ENCODE results near the gene JADE2.

Gene JADE2

DNA sequence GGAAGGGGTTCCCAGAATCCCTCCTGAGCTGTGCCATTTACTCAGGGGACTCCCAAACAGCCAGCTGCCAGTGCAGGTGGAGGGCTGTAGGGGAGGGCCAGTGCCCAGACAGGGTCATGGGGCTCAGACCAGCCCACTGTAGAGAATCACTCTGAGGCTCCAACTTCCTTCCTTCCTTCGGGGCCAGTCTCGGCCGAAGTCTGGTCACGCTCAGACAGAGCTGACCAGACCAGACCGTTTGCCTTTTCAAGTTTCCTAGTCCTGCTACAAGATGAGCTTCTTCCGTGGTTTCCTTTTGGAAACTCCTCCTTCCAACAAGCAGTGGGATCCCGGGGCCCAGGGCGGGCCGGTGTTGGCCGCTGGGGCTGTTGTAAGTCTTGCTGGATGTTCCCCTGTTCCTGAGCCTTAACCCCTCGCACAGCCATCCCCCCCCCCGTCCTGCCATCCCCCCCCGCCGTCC is 54.6 kb downstream of the JADE2 start:
- no peak overlapping the region for H3K4me3 ChIP-seq (ENCODE audit: low read depth, low read length)
- DNase-seq (ENCODE audit: low read depth): no peak
- TF ChIP-seq, protein P1, sequence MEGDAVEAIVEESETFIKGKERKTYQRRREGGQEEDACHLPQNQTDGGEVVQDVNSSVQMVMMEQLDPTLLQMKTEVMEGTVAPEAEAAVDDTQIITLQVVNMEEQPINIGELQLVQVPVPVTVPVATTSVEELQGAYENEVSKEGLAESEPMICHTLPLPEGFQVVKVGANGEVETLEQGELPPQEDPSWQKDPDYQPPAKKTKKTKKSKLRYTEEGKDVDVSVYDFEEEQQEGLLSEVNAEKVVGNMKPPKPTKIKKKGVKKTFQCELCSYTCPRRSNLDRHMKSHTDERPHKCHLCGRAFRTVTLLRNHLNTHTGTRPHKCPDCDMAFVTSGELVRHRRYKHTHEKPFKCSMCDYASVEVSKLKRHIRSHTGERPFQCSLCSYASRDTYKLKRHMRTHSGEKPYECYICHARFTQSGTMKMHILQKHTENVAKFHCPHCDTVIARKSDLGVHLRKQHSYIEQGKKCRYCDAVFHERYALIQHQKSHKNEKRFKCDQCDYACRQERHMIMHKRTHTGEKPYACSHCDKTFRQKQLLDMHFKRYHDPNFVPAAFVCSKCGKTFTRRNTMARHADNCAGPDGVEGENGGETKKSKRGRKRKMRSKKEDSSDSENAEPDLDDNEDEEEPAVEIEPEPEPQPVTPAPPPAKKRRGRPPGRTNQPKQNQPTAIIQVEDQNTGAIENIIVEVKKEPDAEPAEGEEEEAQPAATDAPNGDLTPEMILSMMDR (IDR thresholded peaks at IDR 0.05; ENCODE audit: low read depth, low read length): no peak

DNA sequence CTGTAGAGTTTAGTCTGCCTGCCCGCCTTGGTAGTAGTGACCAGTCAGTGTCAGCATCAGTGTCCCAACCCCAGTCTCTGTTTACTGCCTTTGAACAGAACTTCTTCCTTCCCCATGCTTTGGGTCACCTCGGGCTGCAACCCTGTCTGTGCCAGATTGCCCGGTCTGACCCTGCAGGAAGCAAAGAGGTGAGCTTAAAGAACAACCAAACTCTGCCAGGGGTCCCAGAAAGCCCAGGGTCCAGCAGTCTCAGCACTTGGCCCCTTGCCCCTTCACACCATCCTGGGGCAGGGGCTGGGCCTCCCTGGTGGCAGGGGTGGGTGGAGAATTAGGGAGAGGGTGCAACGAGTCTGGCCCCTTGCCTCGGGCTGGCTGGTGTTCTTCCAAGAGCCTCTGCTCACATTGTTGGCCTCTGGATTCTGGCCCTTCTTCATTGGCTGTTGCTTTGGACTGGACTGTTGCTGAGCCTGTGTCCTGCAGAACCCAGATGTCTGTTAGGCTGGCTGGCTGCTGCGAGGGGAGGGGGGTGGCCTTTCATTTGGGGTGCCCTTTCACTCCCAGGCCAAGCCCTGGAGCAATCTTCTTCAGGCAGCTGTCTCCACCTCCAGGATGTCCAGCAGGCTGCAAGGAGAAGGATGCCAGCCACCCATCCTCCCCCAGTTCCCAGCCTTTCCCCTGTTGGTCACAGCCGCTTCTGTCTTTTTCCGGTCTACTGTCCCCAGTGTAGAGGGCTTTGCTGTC is 55.9 kb downstream of the JADE2 start:
- no peak for DNase-seq (ENCODE audit: low read depth)
- TF ChIP-seq, protein P1 (IDR thresholded peaks at IDR 0.05; ENCODE audit: low read depth, low read length): no peak
- TF ChIP-seq MYC (IDR thresholded peaks at IDR 0.05; ENCODE audit: low read depth, low read length) (no peak), POLR2A (IDR thresholded peaks at IDR 0.05; ENCODE audit: extremely low read depth, insufficient read length) (no peak)
- TF ChIP-seq, protein P2, sequence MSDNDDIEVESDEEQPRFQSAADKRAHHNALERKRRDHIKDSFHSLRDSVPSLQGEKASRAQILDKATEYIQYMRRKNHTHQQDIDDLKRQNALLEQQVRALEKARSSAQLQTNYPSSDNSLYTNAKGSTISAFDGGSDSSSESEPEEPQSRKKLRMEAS (IDR thresholded peaks at IDR 0.05; ENCODE audit: low read depth, low read length): no peak
- no peak overlapping the region for H3K4me3 ChIP-seq (ENCODE audit: low read depth, low read length)

DNA sequence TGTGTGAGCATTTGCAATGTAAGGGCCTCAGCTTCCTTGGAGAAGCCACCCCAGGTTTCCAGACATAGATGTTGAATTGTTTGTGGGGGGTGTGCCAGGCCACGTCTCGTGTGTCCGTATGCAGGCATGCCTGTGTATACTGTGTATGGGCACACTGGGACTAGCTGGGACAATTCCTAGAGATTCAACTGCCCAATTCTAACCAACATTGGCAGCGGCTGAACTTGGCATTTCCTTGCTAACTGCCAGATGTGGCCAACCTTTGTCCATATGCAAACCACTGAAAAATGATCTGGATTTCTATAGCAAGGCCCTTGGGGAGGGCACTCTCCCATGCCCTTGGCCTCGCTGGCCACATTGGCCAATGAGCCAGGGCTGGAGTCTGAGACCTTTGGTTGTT is 56.8 kb downstream of the JADE2 start:
- H3K4me3 ChIP-seq (ENCODE audit: low read depth, low read length): no peak overlapping the region
- TF ChIP-seq, protein P1 (IDR thresholded peaks at IDR 0.05; ENCODE audit: low read depth, low read length): no peak
- TF ChIP-seq, protein P2 (IDR thresholded peaks at IDR 0.05; ENCODE audit: low read depth, low read length): no peak
- TF ChIP-seq POLR2A (IDR thresholded peaks at IDR 0.05; ENCODE audit: extremely low read depth, insufficient read length) (no peak), MYC (IDR thresholded peaks at IDR 0.05; ENCODE audit: low read depth, low read length) (no peak)
- no peak for DNase-seq (ENCODE audit: low read depth)

DNA sequence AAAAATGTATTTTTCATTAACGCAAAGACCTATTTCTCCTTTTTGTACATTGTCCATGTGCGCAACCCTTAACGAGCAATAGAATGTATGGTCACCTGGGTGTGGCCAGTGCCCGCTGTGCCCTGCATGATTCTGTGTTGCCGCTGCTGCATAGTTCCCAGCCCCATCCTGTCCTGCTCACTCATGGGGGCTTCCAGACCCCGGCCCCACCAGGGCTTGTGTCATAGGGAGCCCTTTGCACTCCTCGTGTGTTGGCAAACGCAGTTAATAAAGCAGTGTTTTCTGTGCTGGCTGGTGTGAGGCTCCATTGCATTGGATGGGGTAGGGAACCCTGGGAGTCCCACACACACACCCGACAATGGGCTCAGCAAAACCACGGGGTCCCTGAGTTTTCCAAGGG is 57.5 kb downstream of the JADE2 start:
- no peak for DNase-seq (ENCODE audit: low read depth)
- no peak for TF ChIP-seq MYC (IDR thresholded peaks at IDR 0.05; ENCODE audit: low read depth, low read length)
- TF ChIP-seq, protein P1 (IDR thresholded peaks at IDR 0.05; ENCODE audit: low read depth, low read length): no peak
- TF ChIP-seq, protein P2 (IDR thresholded peaks at IDR 0.05; ENCODE audit: low read depth, low read length): no peak
- TF ChIP-seq POLR2A (IDR thresholded peaks at IDR 0.05; ENCODE audit: extremely low read depth, insufficient read length): no peak
- H3K4me3 ChIP-seq (ENCODE audit: low read depth, low read length): no peak overlapping the region

DNA sequence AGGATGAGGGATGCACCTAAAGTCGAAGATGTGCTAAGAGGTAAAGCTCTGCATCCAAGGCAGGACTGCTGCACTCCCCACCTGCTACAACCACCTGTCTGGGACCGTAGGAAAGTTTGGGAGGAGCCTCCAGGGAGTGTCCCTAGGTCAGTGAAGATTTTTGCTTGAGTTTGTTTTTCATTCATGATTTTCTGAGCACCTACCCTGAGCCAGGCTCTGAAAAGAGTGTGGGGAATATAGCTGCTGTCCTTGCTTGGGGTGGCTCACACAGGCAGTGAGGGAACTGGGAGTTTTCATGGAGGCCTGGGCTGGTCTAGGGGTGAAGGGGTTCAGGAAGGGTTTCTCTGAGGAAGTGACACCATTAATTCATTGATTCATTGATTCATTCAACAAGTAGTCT is 58.3 kb downstream of the JADE2 start:
- TF ChIP-seq POLR2A (IDR thresholded peaks at IDR 0.05; ENCODE audit: extremely low read depth, insufficient read length): no peak
- TF ChIP-seq, protein P1 (IDR thresholded peaks at IDR 0.05; ENCODE audit: low read depth, low read length): no peak
- no peak for TF ChIP-seq MYC (IDR thresholded peaks at IDR 0.05; ENCODE audit: low read depth, low read length)
- TF ChIP-seq, protein P2 (IDR thresholded peaks at IDR 0.05; ENCODE audit: low read depth, low read length): no peak
- no peak for DNase-seq (ENCODE audit: low read depth)
- no peak overlapping the region for H3K4me3 ChIP-seq (ENCODE audit: low read depth, low read length)

All from NB4 (cell line).